CD4-positive, alpha-beta T cell (primary cell): ENCODE data around the gene RAB14. TPM values are rescaled to one million over a fixed set of nuclear protein-coding genes. Genes with fewer than 3 reads are reported as not detected.

Experiments used
- ATAC-seq: fragments of 200-7000 bp; cut with Tn5 transposase; one replicate; pipeline ENCODE4 v1.10.0; 2022; ENCODE audit warnings: mild to moderate bottlenecking; ENCODE audit not compliant: poor library complexity
- CTCF ChIA-PET: fragments of 350-600 bp; sonication (Branson Sonifier 250); formaldehyde crosslinking; loops from one replicate; lab custom pipeline; 2021; ENCODE audit warnings: antibody characterized with exemption, inconsistent platforms; lab: Charles Lee
- POLR2A ChIA-PET: fragments of 350-600 bp; sonication (Branson Sonifier 250); formaldehyde crosslinking; loops from one replicate; lab custom pipeline; 2021; ENCODE audit warnings: antibody characterized with exemption, inconsistent platforms; lab: Charles Lee
- DNase-seq, 14 experiments: peaks; one replicate each; pipeline ENCODE4 v3.0.0-alpha.2; 2013 to 2020; ENCODE audit warnings: mixed read lengths in 2 of 14
- H3K27ac ChIP-seq, 2 donors: one replicate each; pipeline versions ENCODE4 v1.5.1 to v1.7.0; 2013; ENCODE audit warnings: low read length in 2 of 2, low read depth in 1 of 2, mild to moderate bottlenecking in 1 of 2
- H3K27me3 ChIP-seq, 2 experiments: 1 replicate in 1 of 2; 2 replicates in 1 of 2; pipeline versions ENCODE4 v1.6.1 to v1.7.0; 2013; ENCODE audit warnings: low read length in 2 of 2, control low read depth in 1 of 2, mild to moderate bottlenecking in 1 of 2, moderate library complexity in 1 of 2; ENCODE audit not compliant: insufficient read depth in 2 of 2, control insufficient read depth in 1 of 2
- H3K36me3 ChIP-seq: one replicate; pipeline ENCODE4 v1.6.1; 2013; ENCODE audit warnings: low read length, control low read depth; ENCODE audit not compliant: insufficient read depth
- H3K4me1 ChIP-seq: one replicate; pipeline ENCODE4 v1.6.1; 2013; ENCODE audit warnings: low read length, control low read depth; ENCODE audit not compliant: insufficient read depth
- H3K4me3 ChIP-seq: one replicate; pipeline ENCODE4 v1.5.1; 2013; ENCODE audit warnings: mild to moderate bottlenecking, low read length, moderate library complexity
- H3K9me3 ChIP-seq, 2 experiments: 1 replicate in 1 of 2; 2 replicates in 1 of 2; pipeline versions ENCODE4 v1.6.1 to v1.7.0; 2013; ENCODE audit warnings: low read length in 2 of 2, mild to moderate bottlenecking in 2 of 2, control low read depth in 1 of 2, moderate library complexity in 1 of 2; ENCODE audit not compliant: control insufficient read depth in 1 of 2, insufficient read depth in 1 of 2
- H3K27ac Mint-ChIP-seq: one replicate; pipeline ENCODE4 v1.8.0; 2020; ENCODE audit warnings: mixed read lengths
- H3K27me3 Mint-ChIP-seq: one replicate; pipeline ENCODE4 v1.8.0; 2021; ENCODE audit warnings: mixed read lengths
- H3K36me3 Mint-ChIP-seq: one replicate; pipeline ENCODE4 v1.8.0; 2021; ENCODE audit warnings: low read depth, mixed read lengths
- H3K4me1 Mint-ChIP-seq: one replicate; pipeline ENCODE4 v1.8.0; 2021; ENCODE audit warnings: low read depth, mixed read lengths
- H3K4me3 Mint-ChIP-seq: one replicate; pipeline ENCODE4 v1.8.0; 2020; ENCODE audit warnings: mild to moderate bottlenecking, mixed read lengths
- H3K9me3 Mint-ChIP-seq: one replicate; pipeline ENCODE4 v1.8.0; 2020; ENCODE audit warnings: mixed read lengths
- CTCF ChIP-seq: fragments of 200-600 bp; IDR thresholded peaks from one replicate; pipeline ENCODE4 v1.8.0; 2022; ENCODE audit warnings: antibody characterized with exemption, mild to moderate bottlenecking
- intact Hi-C, 2 experiments: fragments of 100-400 bp; cut with DNase I in 1 of 2; cut with micrococcal nuclease in 1 of 2; formaldehyde crosslinking; loops; one replicate each; pipeline versions ENCODE4 v1.15.1 to v1.9.0; 2023 to 2025; cut with DNase I, micrococcal nuclease
- total RNA-seq, 174 experiments: library from RNA in 2 of 174; stranded (reverse) in 2 of 174; gene quantifications; one replicate each; pipeline ENCODE4 v1.2.3 and lab custom pipeline; 2021 to 2026

Gene RAB14
- total RNA-seq, 2 experiments from 2014 or later: 57.4 to 58.2 TPM

GRCh38 chr9:121171236-121171635, 30.4 kb downstream of the RAB14 start:
- POLR2A ChIA-PET: interaction anchor here (0.8 to 0.9 kb wide), 3 partner anchors 14 to 38 kb away, joined by 3 to 4 read pairs (median 3); no protein-coding TSS in a partner anchor
- no peaks in the 10 kb centered on the region for H3K9me3 ChIP-seq
- H3K9me3 Mint-ChIP-seq: no peaks in the 10 kb centered on the region
- no peak for ATAC-seq
- peaks cover 27% of the 10 kb centered on the region for H3K4me1 Mint-ChIP-seq
- no peaks in the 10 kb centered on the region for H3K27me3 ChIP-seq
- no peak overlapping the region for H3K27ac ChIP-seq
- H3K4me1 ChIP-seq: peaks cover 11% of the 10 kb centered on the region
- DNase-seq: no peak
- no peak overlapping the region for H3K4me3 ChIP-seq
- CTCF ChIA-PET: interaction anchor here (0.8 to 1.5 kb wide), 2 partner anchors 13 to 111 kb away, joined by 3 to 5 read pairs; no protein-coding TSS in a partner anchor
- H3K4me3 Mint-ChIP-seq: no peak overlapping the region
- intact Hi-C loops: no loop called here
- H3K36me3 ChIP-seq: peaks cover 85% of the 10 kb centered on the region
- no peak for TF ChIP-seq CTCF
- H3K27ac Mint-ChIP-seq: peak overlapping the region; percentile 51
- no peaks in the 10 kb centered on the region for H3K27me3 Mint-ChIP-seq
- peaks cover 98% of the 10 kb centered on the region for H3K36me3 Mint-ChIP-seq

GRCh38 chr9:121169094-121169601, 32.5 kb downstream of the RAB14 start:
- H3K4me1 ChIP-seq: peaks cover 11% of the 10 kb centered on the region
- H3K36me3 Mint-ChIP-seq: peaks cover 98% of the 10 kb centered on the region
- peak overlapping the region; percentile 2 for H3K4me3 Mint-ChIP-seq
- H3K27me3 ChIP-seq: no peaks in the 10 kb centered on the region
- TF ChIP-seq CTCF: peak; percentile 66
- intact Hi-C loops: loop anchor here in 1 of 2 experiments (2.0 kb wide), 2 partner anchors 46 to 62 kb away; no protein-coding TSS in a partner anchor
- ChIA-PET POLR2A (interaction anchor here (0.6 to 1.7 kb wide), 14 partner anchors 12 to 62 kb away, joined by 3 to 10 read pairs (median 4); partner anchors contain the start of gene RAB14), CTCF (interaction anchor here (0.6 to 2.4 kb wide), 13 partner anchors 13 to 78 kb away, joined by 3 to 11 read pairs (median 5); partner anchors contain the start of gene RAB14)
- H3K27me3 Mint-ChIP-seq: no peaks in the 10 kb centered on the region
- peak; percentile 95 for ATAC-seq
- H3K4me3 ChIP-seq: no peak overlapping the region
- no peaks in the 10 kb centered on the region for H3K9me3 Mint-ChIP-seq
- H3K27ac ChIP-seq: peak overlapping the region; percentile 0 to 3
- peaks cover 27% of the 10 kb centered on the region for H3K4me1 Mint-ChIP-seq
- peaks cover 88% of the 10 kb centered on the region for H3K36me3 ChIP-seq
- DNase-seq: peak in 7 of 14 experiments; percentile 1 to 60 (median 31)
- peak overlapping the region; percentile 80 for H3K27ac Mint-ChIP-seq
- no peaks in the 10 kb centered on the region for H3K9me3 ChIP-seq

GRCh38 chr9:121168052-121168451, 33.6 kb downstream of the RAB14 start:
- ATAC-seq (no peak), DNase-seq (no peak)
- peaks cover 27% of the 10 kb centered on the region for H3K4me1 Mint-ChIP-seq
- intact Hi-C loops: loop anchor here in 1 of 2 experiments (2.0 kb wide), 2 partner anchors 45 to 61 kb away; no protein-coding TSS in a partner anchor
- no peak overlapping the region for H3K27ac ChIP-seq
- ChIA-PET CTCF (no interaction called here), POLR2A (interaction anchor here (0.8 kb wide), 1 partner anchor 47 kb away, joined by 5 read pairs; no protein-coding TSS in a partner anchor)
- no peaks in the 10 kb centered on the region for H3K27me3 ChIP-seq
- H3K27me3 Mint-ChIP-seq: no peaks in the 10 kb centered on the region
- no peaks in the 10 kb centered on the region for H3K9me3 ChIP-seq
- peaks cover 11% of the 10 kb centered on the region for H3K4me1 ChIP-seq
- no peak overlapping the region for H3K4me3 ChIP-seq
- H3K36me3 ChIP-seq: peaks cover 81% of the 10 kb centered on the region
- no peak overlapping the region for H3K4me3 Mint-ChIP-seq
- peaks cover 98% of the 10 kb centered on the region for H3K36me3 Mint-ChIP-seq
- H3K9me3 Mint-ChIP-seq: no peaks in the 10 kb centered on the region
- no peak for TF ChIP-seq CTCF
- H3K27ac Mint-ChIP-seq: peak overlapping the region; percentile 80
